Endothelial cell of hepatic sinusoid (primary cell): ENCODE data around the gene ANKMY1.
"Not testable (repeated sequence)": the region's sequence is repeated elsewhere in the genome, so short reads cannot be mapped to it uniquely, and the experiment has no call there.

ENCODE experiments used
- in situ Hi-C: cut with HindIII; loops from 2 replicates; pipeline ENCODE4 v1.10.0; 2017; ENCODE audit warnings: low sequenced_read_pairs

The ANKMY1 gene

GRCh38 chr2:240557101-240557751, 562 bp downstream of the ANKMY1 start:
- in situ Hi-C loops: no loop called here

GRCh38 chr2:240556553-240557100, 1.2 kb downstream of the ANKMY1 start:
- in situ Hi-C loops: no loop called here

- in situ Hi-C loops: no loop called here
Observed at GRCh38 chr2:240555541-240556250, 2.1 kb downstream of the ANKMY1 start.

GRCh38 chr2:240554767-240555493, 2.9 kb downstream of the ANKMY1 start:
- in situ Hi-C loops: loop anchor here (5.0 kb wide), 1 partner anchor 38 kb away; no protein-coding TSS in a partner anchor

- in situ Hi-C loops: loop anchor here (5.0 kb wide), 1 partner anchor 37 kb away; no protein-coding TSS in a partner anchor
Observed at GRCh38 chr2:240553956-240554480, 3.8 kb downstream of the ANKMY1 start.

GRCh38 chr2:240551811-240552210, 6.0 kb downstream of the ANKMY1 start:
- in situ Hi-C loops: loop anchor here (5.0 kb wide), 1 partner anchor 35 kb away; no protein-coding TSS in a partner anchor

- in situ Hi-C loops: loop anchor here (5.0 kb wide), 1 partner anchor 34 kb away; no protein-coding TSS in a partner anchor
Observed at GRCh38 chr2:240551288-240551687, 6.5 kb downstream of the ANKMY1 start.

- in situ Hi-C loops: no loop called here
Observed at GRCh38 chr2:240539906-240540305, 17.9 kb downstream of the ANKMY1 start.

GRCh38 chr2:240539101-240539500, 18.7 kb downstream of the ANKMY1 start:
- in situ Hi-C loops: not testable (repeated sequence)

GRCh38 chr2:240538031-240538780, 19.6 kb downstream of the ANKMY1 start:
- in situ Hi-C loops: no loop called here

- in situ Hi-C loops: no loop called here
Observed at GRCh38 chr2:240532031-240532775, 25.6 kb downstream of the ANKMY1 start.

GRCh38 chr2:240531038-240531437, 26.8 kb downstream of the ANKMY1 start:
- in situ Hi-C loops: no loop called here

GRCh38 chr2:240530181-240530580, 27.6 kb downstream of the ANKMY1 start:
- in situ Hi-C loops: no loop called here

- in situ Hi-C loops: no loop called here
Observed at GRCh38 chr2:240529344-240529999, 28.3 kb downstream of the ANKMY1 start.

- in situ Hi-C loops: no loop called here
Observed at GRCh38 chr2:240528406-240529040, 29.3 kb downstream of the ANKMY1 start.

- in situ Hi-C loops: no loop called here
Observed at GRCh38 chr2:240527153-240527750, 30.5 kb downstream of the ANKMY1 start.

- in situ Hi-C loops: no loop called here
Observed at GRCh38 chr2:240526521-240526920, 31.3 kb downstream of the ANKMY1 start.

GRCh38 chr2:240525802-240526201, 32.0 kb downstream of the ANKMY1 start:
- in situ Hi-C loops: no loop called here
